ACC112 (cell line): ENCODE data around the gene SPAG9.

Source experiments
- H2AFZ ChIP-seq: fragments of 200-600 bp; sonication (generic); one replicate; pipeline ENCODE4 v1.6.0; 2017; ENCODE audit warnings: antibody characterized with exemption, low read length; ENCODE audit not compliant: unreplicated experiment
- H3K27ac ChIP-seq: fragments of 200-600 bp; sonication (generic); 2 replicates; pipeline ENCODE4 v1.5.1; 2014; ENCODE audit warnings: low read depth, mild to moderate bottlenecking, antibody characterized with exemption, low read length, moderate library complexity
- H3K27me3 ChIP-seq: fragments of 200-600 bp; sonication (generic); 2 replicates; pipeline ENCODE4 v1.6.1; 2014; ENCODE audit warnings: mild to moderate bottlenecking, antibody characterized with exemption, low read length, moderate library complexity, mixed read lengths; ENCODE audit not compliant: insufficient read depth
- H3K36me3 ChIP-seq: fragments of 200-600 bp; sonication (generic); 2 replicates; pipeline ENCODE4 v1.6.1; 2016; ENCODE audit warnings: mild to moderate bottlenecking, antibody characterized with exemption, low read length, moderate library complexity, mixed read lengths; ENCODE audit not compliant: insufficient read depth
- H3K4me1 ChIP-seq: fragments of 200-600 bp; sonication (generic); one replicate; pipeline ENCODE4 v1.6.1; 2016; ENCODE audit warnings: low read length, mixed read lengths; ENCODE audit not compliant: insufficient read depth, unreplicated experiment, control insufficient read depth
- H3K4me3 ChIP-seq: fragments of 200-600 bp; sonication (generic); 2 replicates; pipeline ENCODE4 v1.5.1; 2014; ENCODE audit warnings: mild to moderate bottlenecking, low read depth, low read length
- H3K79me2 ChIP-seq: fragments of 200-600 bp; sonication (generic); one replicate; pipeline ENCODE4 v1.6.0; 2016; ENCODE audit warnings: low read length; ENCODE audit not compliant: control insufficient read depth, unreplicated experiment, insufficient read depth

The SPAG9 gene

DNA sequence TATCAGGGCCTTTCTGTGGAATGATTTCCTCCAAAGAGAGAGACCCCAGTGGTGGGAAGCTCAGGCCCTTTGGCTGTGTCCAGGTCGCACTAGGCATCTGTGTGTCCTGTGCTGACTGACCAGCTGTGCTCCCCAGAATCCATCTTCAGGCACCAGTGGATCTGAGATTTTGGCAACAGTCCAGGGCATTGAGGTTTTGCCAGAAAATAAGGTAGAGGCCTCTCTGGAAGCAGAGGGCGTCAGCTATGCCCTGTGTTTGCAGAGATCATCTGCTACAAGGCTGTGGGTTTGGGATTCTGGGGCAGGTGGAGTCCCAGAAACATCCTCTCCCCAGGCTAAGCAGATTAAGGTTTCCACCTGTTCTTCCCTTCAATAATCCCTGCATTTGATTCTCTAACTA lies 197.1 kb downstream of the SPAG9 start:
- Histone ChIP-seq H3K27me3 (no peaks in the 10 kb centered on the region), H3K4me1 (peaks cover 9% of the 10 kb centered on the region), H3K27ac (no peak overlapping the region)

DNA sequence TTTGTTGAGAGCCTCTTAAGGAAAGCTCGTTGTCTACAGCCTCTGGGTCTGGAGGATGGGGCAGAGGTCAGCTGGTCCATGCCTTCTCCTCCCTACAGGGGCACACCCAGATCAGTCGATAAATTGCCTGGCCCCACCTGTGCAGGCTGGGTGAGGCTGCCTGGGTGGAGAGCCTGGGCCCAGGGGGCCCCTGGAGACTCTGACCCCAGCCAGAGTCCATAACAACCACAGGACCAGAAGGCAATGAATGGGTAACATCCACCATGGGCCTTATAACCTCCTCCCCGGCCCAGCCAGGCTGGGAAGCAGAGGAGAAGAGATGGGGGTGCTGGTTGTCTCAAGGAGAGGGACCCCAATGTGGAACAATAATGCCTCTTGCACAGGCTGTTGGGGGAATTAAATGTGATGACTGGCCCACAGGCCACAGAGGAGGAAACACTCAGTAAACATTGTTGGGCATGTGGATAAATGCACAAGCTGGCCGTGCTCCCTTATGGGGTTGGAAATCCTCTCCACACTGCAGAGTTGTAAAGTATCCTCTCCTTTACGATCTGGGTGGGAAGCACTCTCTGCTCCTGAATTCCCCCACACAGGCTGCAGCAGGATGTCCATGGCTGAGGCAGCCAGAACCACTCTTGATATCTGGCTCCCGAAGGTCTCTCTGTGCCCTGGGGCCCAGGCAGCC lies 197.8 kb downstream of the SPAG9 start:
- H3K27ac ChIP-seq, result no peak overlapping the region
- no peaks in the 10 kb centered on the region for H3K79me2 ChIP-seq
- H3K27me3 ChIP-seq, result no peaks in the 10 kb centered on the region
- no peak overlapping the region for H2AFZ ChIP-seq
- H3K4me1 ChIP-seq, result peaks cover 9% of the 10 kb centered on the region
- H3K4me3 ChIP-seq, result no peak overlapping the region
- H3K36me3 ChIP-seq, result no peaks in the 10 kb centered on the region

More for the DNA sequence above, 197.1 kb downstream of the SPAG9 start:
- H3K36me3 ChIP-seq, result no peaks in the 10 kb centered on the region
- no peak overlapping the region for H2AFZ ChIP-seq
- H3K79me2 ChIP-seq, result no peaks in the 10 kb centered on the region
- no peak overlapping the region for H3K4me3 ChIP-seq

DNA sequence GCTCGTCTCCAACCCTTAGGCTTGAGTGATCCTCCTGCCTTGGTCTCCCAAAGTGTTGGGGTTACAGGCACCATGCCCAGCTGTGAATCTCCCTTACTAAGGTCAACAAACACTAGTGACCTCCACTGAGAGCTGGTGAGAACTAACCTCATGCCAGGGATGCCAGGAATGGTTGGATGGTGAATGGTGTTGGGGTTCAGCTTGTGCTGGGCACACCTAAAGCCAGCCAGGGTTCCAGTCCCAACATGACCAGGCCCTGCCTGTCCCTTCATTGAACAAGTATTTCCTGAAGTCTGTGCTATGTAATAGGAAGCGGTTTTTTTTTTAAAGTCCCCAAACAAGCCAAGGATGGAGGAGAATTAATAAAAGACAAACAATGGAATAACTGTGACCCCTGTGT lies 198.6 kb downstream of the SPAG9 start:
- Histone ChIP-seq H3K27ac (no peak overlapping the region), H3K79me2 (no peaks in the 10 kb centered on the region), H2AFZ (no peak overlapping the region), H3K36me3 (no peaks in the 10 kb centered on the region), H3K27me3 (no peaks in the 10 kb centered on the region), H3K4me3 (no peak overlapping the region), H3K4me1 (peaks cover 9% of the 10 kb centered on the region)

DNA sequence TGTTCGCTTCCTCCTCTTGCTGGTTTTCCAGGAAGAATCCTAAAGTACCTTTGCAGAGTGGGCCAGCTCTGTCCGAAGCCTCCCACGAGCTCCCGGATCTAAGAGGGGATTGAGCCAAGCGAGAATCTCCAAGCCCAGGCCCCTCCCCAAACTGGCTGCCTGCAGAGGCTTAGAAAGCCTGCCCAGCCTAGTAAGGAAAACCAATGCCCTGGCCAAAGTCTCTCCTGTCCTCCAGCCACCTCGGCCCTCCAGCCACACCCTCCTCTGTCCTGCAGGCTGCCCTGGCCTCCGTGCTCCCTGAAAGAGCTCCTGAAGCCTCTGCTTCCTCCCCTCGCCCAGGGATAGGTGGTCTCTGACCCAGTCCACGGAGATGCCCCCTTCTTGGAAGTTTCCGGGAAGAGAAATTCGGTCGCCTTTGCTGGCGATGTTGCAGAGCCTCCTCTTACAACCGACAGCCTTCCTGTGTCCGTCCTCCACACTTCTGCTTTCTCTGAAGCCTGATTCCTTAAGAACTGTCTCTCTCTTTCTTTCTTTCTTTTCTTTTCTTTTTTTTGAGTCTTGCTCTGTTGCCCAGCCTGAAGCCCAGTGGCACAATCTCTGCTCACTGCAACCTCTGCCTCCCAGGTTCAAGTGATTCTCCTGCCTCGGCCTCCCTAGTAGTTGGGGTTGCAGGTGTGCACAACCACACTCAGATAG lies 199.6 kb downstream of the SPAG9 start:
- H3K4me3 ChIP-seq, result no peak overlapping the region
- no peak overlapping the region for H2AFZ ChIP-seq
- H3K79me2 ChIP-seq, result no peaks in the 10 kb centered on the region
- peaks cover 9% of the 10 kb centered on the region for H3K4me1 ChIP-seq
- no peak overlapping the region for H3K27ac ChIP-seq
- H3K27me3 ChIP-seq, result no peaks in the 10 kb centered on the region
- no peaks in the 10 kb centered on the region for H3K36me3 ChIP-seq

DNA sequence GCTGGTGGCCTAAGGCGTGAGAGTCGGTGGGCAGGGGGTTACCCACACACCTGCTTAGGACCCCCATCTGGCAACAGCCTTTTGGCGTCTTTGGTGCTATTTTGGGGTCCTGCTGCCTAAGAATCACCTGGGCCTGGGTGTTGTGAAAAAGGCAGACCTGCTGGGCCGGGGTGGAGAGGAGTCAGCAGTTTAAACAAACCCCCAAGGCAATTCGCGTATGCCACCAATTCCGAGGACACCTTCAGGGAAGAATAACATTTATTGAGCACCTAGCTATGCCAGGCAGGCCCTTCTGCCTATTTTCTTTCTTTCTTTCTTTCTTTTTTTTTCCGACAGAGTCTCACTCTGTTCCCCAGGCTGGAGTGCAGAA lies 200.6 kb downstream of the SPAG9 start:
- Histone ChIP-seq H3K79me2 (no peaks in the 10 kb centered on the region), H3K4me1 (peaks cover 9% of the 10 kb centered on the region), H3K27ac (no peak overlapping the region), H3K4me3 (no peak overlapping the region), H3K36me3 (no peaks in the 10 kb centered on the region), H2AFZ (no peak overlapping the region), H3K27me3 (no peaks in the 10 kb centered on the region)

DNA sequence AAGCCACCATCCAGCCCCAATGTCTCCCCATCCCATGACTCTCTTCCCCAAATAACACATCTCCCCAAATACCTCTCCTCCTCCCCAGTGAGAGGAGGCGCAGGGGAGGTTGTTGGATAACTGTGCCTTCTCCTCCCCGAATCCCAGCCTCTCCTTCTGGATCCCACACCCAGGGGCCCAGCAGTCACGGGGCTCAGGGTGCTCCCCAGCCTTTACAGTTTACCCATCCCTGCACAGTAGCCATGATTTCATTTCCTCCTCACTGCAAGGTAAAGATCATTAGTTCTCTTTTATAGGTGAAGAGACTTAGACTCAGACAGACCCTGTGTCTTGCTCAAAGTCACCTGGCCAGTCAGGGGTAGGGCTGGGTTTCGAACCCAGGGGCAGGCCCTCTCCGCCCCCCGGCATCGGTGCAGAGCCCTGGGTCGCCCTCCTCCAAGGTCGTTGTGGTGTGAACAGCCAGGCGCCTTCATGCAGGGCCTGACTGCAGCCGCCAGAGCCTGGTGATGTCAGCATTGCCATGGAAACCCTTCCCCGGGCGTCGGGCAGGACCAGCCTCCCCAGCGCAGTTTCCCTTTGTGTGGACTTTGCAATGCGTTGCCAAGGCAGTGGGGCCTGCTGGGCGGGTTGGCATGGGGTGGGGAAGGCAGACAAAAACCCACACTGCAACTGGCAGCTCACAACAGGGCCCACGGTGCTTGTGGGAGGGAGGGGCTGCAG lies 201.2 kb downstream of the SPAG9 start:
- Histone ChIP-seq H3K27ac (no peak overlapping the region), H3K27me3 (no peaks in the 10 kb centered on the region), H2AFZ (no peak overlapping the region), H3K4me3 (no peak overlapping the region), H3K4me1 (peaks cover 9% of the 10 kb centered on the region), H3K36me3 (no peaks in the 10 kb centered on the region), H3K79me2 (no peaks in the 10 kb centered on the region)

DNA sequence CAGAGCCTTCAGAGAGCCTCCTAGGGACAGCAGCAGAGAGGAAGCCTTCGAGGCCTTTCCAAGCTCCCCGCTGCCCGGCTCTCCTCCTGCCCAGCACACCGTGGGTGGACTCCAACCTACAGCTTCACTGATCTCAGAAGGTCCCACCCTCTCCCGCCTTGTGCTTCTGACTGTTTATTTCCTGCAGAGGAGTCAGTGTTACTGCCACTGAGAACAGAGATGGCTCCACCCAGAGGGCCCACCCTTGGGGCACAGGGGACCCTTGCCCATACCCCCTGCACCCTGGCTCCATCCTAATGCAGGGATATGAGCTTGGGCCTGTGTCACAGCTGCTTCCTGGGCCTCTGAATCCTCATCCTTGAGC lies 201.8 kb downstream of the SPAG9 start:
- Histone ChIP-seq H3K27me3 (no peaks in the 10 kb centered on the region), H3K79me2 (no peaks in the 10 kb centered on the region), H3K4me1 (peaks cover 9% of the 10 kb centered on the region), H3K4me3 (no peak overlapping the region), H3K27ac (no peak overlapping the region), H3K36me3 (no peaks in the 10 kb centered on the region), H2AFZ (no peak overlapping the region)

DNA sequence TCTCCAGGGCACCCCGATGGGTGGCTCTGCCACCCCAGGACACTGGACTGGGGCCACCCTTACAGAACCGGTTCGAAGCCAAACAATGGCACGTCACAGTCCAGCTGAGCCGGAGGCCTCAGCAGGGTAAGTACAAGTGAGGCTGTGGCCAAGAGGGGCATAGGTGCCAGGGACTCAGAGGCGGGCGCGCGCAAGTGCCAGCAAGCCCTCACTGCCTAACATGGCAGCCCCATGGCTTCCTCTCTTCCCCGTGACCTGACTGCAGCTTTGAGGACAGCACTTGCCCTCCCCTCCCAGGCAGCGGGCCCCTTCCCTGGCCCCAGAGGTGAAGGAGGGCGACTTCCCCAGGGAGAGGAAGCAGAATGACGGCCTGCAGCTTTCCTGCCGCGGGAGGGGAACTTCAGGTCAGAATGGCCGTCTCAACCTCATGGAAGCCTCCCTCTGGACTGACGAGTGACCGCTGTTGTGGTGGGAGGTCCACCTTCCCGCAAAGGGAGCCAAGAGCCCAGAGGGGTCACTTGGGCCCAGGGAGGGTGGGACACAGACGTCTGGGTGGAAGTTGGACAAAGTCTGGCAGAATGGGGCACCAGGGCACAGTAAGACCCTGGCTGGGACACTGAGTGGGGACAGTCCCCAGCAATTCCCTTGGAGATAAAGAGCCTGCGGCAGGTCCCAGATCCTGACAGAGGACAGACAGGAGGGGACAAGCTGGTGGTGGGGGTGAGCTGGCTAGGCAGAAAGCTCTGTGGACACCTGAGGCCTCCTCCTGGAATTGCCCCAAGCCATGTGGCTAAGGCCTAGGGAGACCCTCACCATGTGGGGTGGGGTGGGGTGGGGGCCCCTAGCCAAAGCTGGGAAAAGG lies 202.4 kb downstream of the SPAG9 start:
- H3K79me2 ChIP-seq, result no peaks in the 10 kb centered on the region
- no peak overlapping the region for H2AFZ ChIP-seq
- no peaks in the 10 kb centered on the region for H3K36me3 ChIP-seq
- peaks cover 9% of the 10 kb centered on the region for H3K4me1 ChIP-seq
- H3K4me3 ChIP-seq, result no peak overlapping the region
- H3K27ac ChIP-seq, result no peak overlapping the region
- no peaks in the 10 kb centered on the region for H3K27me3 ChIP-seq

DNA sequence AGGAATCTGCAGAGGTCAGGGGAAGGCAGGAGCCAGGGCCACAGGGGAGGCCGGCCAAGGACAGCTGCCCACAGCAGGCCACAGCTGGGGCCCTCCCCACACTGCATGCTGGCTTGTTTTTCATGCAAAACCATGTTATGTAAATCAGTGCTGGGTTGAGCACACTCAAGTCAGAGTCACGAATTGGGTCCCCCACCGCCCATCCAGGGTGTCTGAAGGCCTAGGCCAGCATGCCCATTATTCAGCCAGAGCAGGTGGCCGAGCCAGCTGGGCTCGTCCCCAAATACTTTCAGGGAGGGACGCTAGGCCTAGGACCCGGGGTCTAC lies 203.3 kb downstream of the SPAG9 start:
- Histone ChIP-seq H3K27me3 (no peaks in the 10 kb centered on the region), H3K79me2 (no peaks in the 10 kb centered on the region), H2AFZ (no peak overlapping the region), H3K4me3 (no peak overlapping the region), H3K27ac (no peak overlapping the region), H3K4me1 (peaks cover 5% of the 10 kb centered on the region), H3K36me3 (no peaks in the 10 kb centered on the region)

DNA sequence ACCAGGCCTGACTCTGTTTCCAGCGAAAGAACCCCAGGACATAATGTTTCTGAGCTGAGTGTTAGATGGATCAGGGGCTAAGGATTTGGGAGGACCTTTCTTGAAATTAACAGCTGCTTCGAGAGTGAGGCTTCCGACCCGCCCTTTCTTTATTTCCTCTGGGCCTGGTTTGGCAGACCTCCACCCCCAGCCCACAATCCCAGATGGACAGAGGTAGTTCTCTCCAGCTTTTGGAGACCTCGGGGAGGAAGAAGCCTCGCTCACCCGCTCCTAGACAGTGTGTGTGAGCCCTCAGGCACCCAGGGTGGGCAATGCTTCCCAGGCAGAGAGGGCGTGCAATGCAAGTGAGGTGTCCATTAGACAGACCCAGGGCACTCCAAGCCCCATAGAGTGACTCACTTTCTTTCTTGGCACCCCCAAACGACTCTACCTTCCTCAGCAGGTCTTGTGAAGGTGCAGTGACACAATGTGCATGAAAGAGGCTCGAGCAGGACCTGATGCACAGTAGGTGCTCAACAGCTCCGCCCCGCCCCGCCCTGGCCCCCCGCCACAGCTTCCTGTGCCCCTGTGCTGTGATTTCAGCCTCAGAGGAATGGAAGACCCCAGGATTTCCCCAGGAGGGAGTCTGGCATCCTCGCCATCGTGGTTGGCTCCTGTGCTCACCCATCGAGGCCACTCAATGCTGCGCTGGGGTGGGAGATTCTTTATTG lies 203.8 kb downstream of the SPAG9 start:
- no peaks in the 10 kb centered on the region for H3K4me1 ChIP-seq
- H3K79me2 ChIP-seq, result no peaks in the 10 kb centered on the region
- no peak overlapping the region for H2AFZ ChIP-seq
- H3K27ac ChIP-seq, result no peak overlapping the region
- no peaks in the 10 kb centered on the region for H3K36me3 ChIP-seq
- H3K27me3 ChIP-seq, result no peaks in the 10 kb centered on the region
- no peak overlapping the region for H3K4me3 ChIP-seq
